Loucy (cell line): ENCODE measurements around the gene MYO5B.
A peak's percentile ranks its signal among the peaks of the same experiment; 100 is the strongest.

ENCODE experiments used
- H2AFZ ChIP-seq: fragments of 200-600 bp; sonication (generic); 2 replicates; pipeline ENCODE4 v1.6.0; 2016; ENCODE audit warnings: antibody characterized with exemption, mild to moderate bottlenecking, low read length, moderate library complexity
- H3F3A ChIP-seq: fragments of 200-600 bp; 2 replicates; pipeline ENCODE4 v1.6.0; 2016; ENCODE audit warnings: antibody characterized with exemption, low read depth, mild to moderate bottlenecking
- H3K27me3 ChIP-seq: fragments of 200-600 bp; sonication (generic); 2 replicates; pipeline ENCODE4 v1.6.1; 2014; ENCODE audit warnings: low read length, mild to moderate bottlenecking; ENCODE audit not compliant: insufficient read depth, poor library complexity, severe bottlenecking
- H3K36me3 ChIP-seq: fragments of 200-600 bp; sonication (generic); 2 replicates; pipeline ENCODE4 v1.6.1; 2016; ENCODE audit warnings: low read length; ENCODE audit not compliant: insufficient read depth
- H3K4me1 ChIP-seq: fragments of 200-600 bp; sonication (generic); 2 replicates; pipeline ENCODE4 v1.5.1; 2014; ENCODE audit warnings: low read length, mild to moderate bottlenecking; ENCODE audit not compliant: insufficient read depth, poor library complexity, severe bottlenecking
- H3K4me2 ChIP-seq: fragments of 200-600 bp; sonication (generic); 2 replicates; pipeline ENCODE4 v1.6.0; 2014; ENCODE audit warnings: antibody characterized with exemption, low read length, low read depth, mild to moderate bottlenecking; ENCODE audit not compliant: poor library complexity, severe bottlenecking
- H3K4me3 ChIP-seq: fragments of 200-600 bp; sonication (generic); 2 replicates; pipeline ENCODE4 v1.5.1; 2014; ENCODE audit warnings: low read length, mild to moderate bottlenecking, mixed read lengths; ENCODE audit not compliant: poor library complexity, severe bottlenecking
- H3K79me2 ChIP-seq: fragments of 200-600 bp; sonication (generic); 2 replicates; pipeline ENCODE4 v1.6.1; 2014; ENCODE audit warnings: low read length; ENCODE audit not compliant: insufficient read depth
- H3K9ac ChIP-seq: fragments of 200-600 bp; sonication (generic); 2 replicates; pipeline ENCODE4 v1.6.0; 2014; ENCODE audit warnings: mild to moderate bottlenecking, low read depth, low read length, moderate library complexity; ENCODE audit not compliant: poor library complexity, severe bottlenecking
- H3K9me2 ChIP-seq: fragments of 200-600 bp; sonication (generic); replicated peaks from 2 replicates; pipeline ENCODE4 v1.6.1; 2016; ENCODE audit warnings: low read depth, low read length, mixed read lengths
- H3K9me3 ChIP-seq: fragments of 200-600 bp; sonication (generic); 2 replicates; pipeline ENCODE4 v1.6.1; 2014; ENCODE audit warnings: mild to moderate bottlenecking, antibody characterized with exemption, low read length, low read depth; ENCODE audit not compliant: insufficient read depth
- H4K20me1 ChIP-seq: fragments of 200-600 bp; sonication (generic); 2 replicates; pipeline ENCODE4 v1.6.0; 2014; ENCODE audit warnings: antibody characterized with exemption, low read length, mild to moderate bottlenecking; ENCODE audit not compliant: insufficient read depth, poor library complexity, severe bottlenecking
- CTCF ChIP-seq: fragments of 200-600 bp; sonication (generic); conservative IDR thresholded peaks from 2 replicates; pipeline ENCODE4 v1.5.1; 2014; ENCODE audit warnings: mild to moderate bottlenecking, antibody characterized with exemption, low read length
- EZH2phosphoT487 ChIP-seq: fragments of 200-600 bp; IDR thresholded peaks from 2 replicates; pipeline ENCODE4 v1.6.1; 2018; ENCODE audit warnings: antibody characterized with exemption, mild to moderate bottlenecking, moderate library complexity, borderline replicate concordance

The MYO5B gene

GRCh38 chr18:50076277-50076676 is 118.7 kb downstream of the MYO5B start:
- H3K9ac ChIP-seq = no peak overlapping the region
- H3K4me2 ChIP-seq = peak overlapping the region; percentile 18
- no peak overlapping the region; the same call in 1 of the 2 replicates for H2AFZ ChIP-seq

DNA sequence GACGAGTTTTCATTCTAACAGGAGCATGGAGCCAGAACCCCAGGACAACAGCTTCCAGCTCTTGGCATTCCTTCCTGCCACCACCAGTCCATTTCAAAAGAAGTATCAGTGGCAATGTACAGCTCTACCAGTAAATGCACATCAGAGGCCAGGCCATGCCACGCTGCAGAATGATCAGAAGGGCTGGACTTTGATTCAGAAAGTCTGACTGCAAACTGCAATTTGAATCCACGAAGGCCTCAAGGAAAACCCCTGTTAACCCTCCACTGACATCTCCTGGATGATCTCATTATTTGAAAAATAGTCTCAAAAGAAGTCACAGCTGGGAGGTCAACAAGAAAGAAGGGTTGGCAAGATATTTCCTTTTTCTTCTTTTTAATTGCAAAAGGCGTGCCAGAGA is 119.2 kb downstream of the MYO5B start:
- no peak for TF ChIP-seq EZH2phosphoT487
- TF ChIP-seq CTCF = no peak
- H3K4me2 ChIP-seq = peak overlapping the region; percentile 18
- H2AFZ ChIP-seq = no peak overlapping the region; the same call in 1 of the 2 replicates
- no peaks in the 10 kb centered on the region for H3F3A ChIP-seq
- no peaks in the 10 kb centered on the region for H3K9me2 ChIP-seq
- H3K27me3 ChIP-seq = no peaks in the 10 kb centered on the region
- H3K9ac ChIP-seq = no peak overlapping the region
- H3K36me3 ChIP-seq = no peaks in the 10 kb centered on the region
- no peak overlapping the region for H3K4me3 ChIP-seq
- peaks cover 6% of the 10 kb centered on the region for H3K4me1 ChIP-seq
- H3K9me3 ChIP-seq = no peaks in the 10 kb centered on the region
- no peaks in the 10 kb centered on the region for H3K79me2 ChIP-seq
- no peaks in the 10 kb centered on the region for H4K20me1 ChIP-seq

More at GRCh38 chr18:50076277-50076676, 118.7 kb downstream of the MYO5B start:
- Histone ChIP-seq H3K9me3 (no peaks in the 10 kb centered on the region), H3K4me3 (no peak overlapping the region), H4K20me1 (no peaks in the 10 kb centered on the region), H3K4me1 (peaks cover 6% of the 10 kb centered on the region), H3K27me3 (no peaks in the 10 kb centered on the region), H3K36me3 (no peaks in the 10 kb centered on the region), H3K79me2 (no peaks in the 10 kb centered on the region), H3K9me2 (no peaks in the 10 kb centered on the region), H3F3A (no peaks in the 10 kb centered on the region)
- no peak for TF ChIP-seq EZH2phosphoT487
- TF ChIP-seq CTCF = no peak

- no peak overlapping the region for H3K9ac ChIP-seq
- no peaks in the 10 kb centered on the region for H4K20me1 ChIP-seq
- peaks cover 6% of the 10 kb centered on the region for H3K4me1 ChIP-seq
- H3K9me2 ChIP-seq = no peaks in the 10 kb centered on the region
- no peaks in the 10 kb centered on the region for H3K79me2 ChIP-seq
- no peak overlapping the region for H3K4me2 ChIP-seq
- no peaks in the 10 kb centered on the region for H3K9me3 ChIP-seq
- H3F3A ChIP-seq = no peaks in the 10 kb centered on the region
- H2AFZ ChIP-seq = no peak overlapping the region
- TF ChIP-seq EZH2phosphoT487 (no peak), CTCF (no peak)
- no peaks in the 10 kb centered on the region for H3K36me3 ChIP-seq
- no peaks in the 10 kb centered on the region for H3K27me3 ChIP-seq
- no peak overlapping the region for H3K4me3 ChIP-seq
Measured at GRCh38 chr18:50074404-50074803, 120.5 kb downstream of the MYO5B start.
